ENCODE measurements around the gene FAF1. TPM values are rescaled to one million over a fixed set of nuclear protein-coding genes. Genes with fewer than 3 reads are reported as not detected.
"Not testable (repeated sequence)": the region's sequence is repeated elsewhere in the genome, so short reads cannot be mapped to it uniquely, and the experiment has no call there.

The FAF1 gene
- total RNA-seq, 1 donor from 2014 or later: 21.2 TPM

GRCh38 chr1:50851466-50851865, 108.6 kb downstream of the FAF1 start:
- DNase-seq (ENCODE audit: low read depth in 2 of 2): no peak

- no peak for DNase-seq (ENCODE audit: low read depth in 2 of 2)
These were observed 109.0 kb downstream of the FAF1 start for GRCh38 chr1:50851034-50851433.

GRCh38 chr1:50847303-50847702, 112.8 kb downstream of the FAF1 start:
- no peak for DNase-seq (ENCODE audit: low read depth in 2 of 2)

- no peak for DNase-seq (ENCODE audit: low read depth in 2 of 2)
These were observed 113.7 kb downstream of the FAF1 start for GRCh38 chr1:50846224-50846839.

GRCh38 chr1:50841791-50842387, 118.2 kb downstream of the FAF1 start:
- peak; percentile 70 to 81 for DNase-seq (ENCODE audit: low read depth in 2 of 2)

GRCh38 chr1:50836117-50836516, 124.0 kb downstream of the FAF1 start:
- no peak for DNase-seq (ENCODE audit: low read depth in 2 of 2)

- no peak for DNase-seq (ENCODE audit: low read depth in 2 of 2)
These were observed 126.9 kb downstream of the FAF1 start for GRCh38 chr1:50833216-50833615.

- DNase-seq (ENCODE audit: low read depth in 2 of 2): peak in 1 of 2 donors; percentile 17
These were observed 127.9 kb downstream of the FAF1 start for GRCh38 chr1:50832167-50832566.

- DNase-seq (ENCODE audit: low read depth in 2 of 2): no peak
These were observed 128.6 kb downstream of the FAF1 start for GRCh38 chr1:50831300-50832061.

GRCh38 chr1:50830621-50831020, 129.4 kb downstream of the FAF1 start:
- DNase-seq (ENCODE audit: low read depth in 2 of 2): no peak

GRCh38 chr1:50829014-50829958, 130.8 kb downstream of the FAF1 start:
- DNase-seq (ENCODE audit: low read depth in 2 of 2): peak; percentile 55 to 86

- DNase-seq (ENCODE audit: low read depth in 2 of 2): no peak
These were observed 132.5 kb downstream of the FAF1 start for GRCh38 chr1:50827546-50827945.

GRCh38 chr1:50826792-50827191, 133.3 kb downstream of the FAF1 start:
- DNase-seq (ENCODE audit: low read depth in 2 of 2): not testable (repeated sequence)

GRCh38 chr1:50822035-50822776, 137.9 kb downstream of the FAF1 start:
- no peak for DNase-seq (ENCODE audit: low read depth in 2 of 2)

- DNase-seq (ENCODE audit: low read depth in 2 of 2): no peak
These were observed 139.5 kb downstream of the FAF1 start for GRCh38 chr1:50820545-50820944.

GRCh38 chr1:50812346-50812745, 147.7 kb downstream of the FAF1 start:
- no peak for DNase-seq (ENCODE audit: low read depth in 2 of 2)

- no peak for DNase-seq (ENCODE audit: low read depth in 2 of 2)
These were observed 151.8 kb downstream of the FAF1 start for GRCh38 chr1:50808296-50808695.

GRCh38 chr1:50796272-50796671, 163.8 kb downstream of the FAF1 start:
- peak; percentile 21 to 87 for DNase-seq (ENCODE audit: low read depth in 2 of 2)

GRCh38 chr1:50793521-50793920, 166.5 kb downstream of the FAF1 start:
- no peak for DNase-seq (ENCODE audit: low read depth in 2 of 2)

GRCh38 chr1:50787266-50787665, 172.8 kb downstream of the FAF1 start:
- no peak for DNase-seq (ENCODE audit: low read depth in 2 of 2)

- DNase-seq (ENCODE audit: low read depth in 2 of 2): peak in 1 of 2 donors; percentile 20
These were observed 176.8 kb downstream of the FAF1 start for GRCh38 chr1:50783286-50783685.
